Natural killer cell (primary cell): ENCODE results near the gene TLE3. TPM values are rescaled to one million over a fixed set of nuclear protein-coding genes. Genes with fewer than 3 reads are reported as not detected.

Experiments
- ATAC-seq, 3 donors: fragments of 150-1000 bp in 2 of 3; fragments of 200-7000 bp in 1 of 3; cut with Tn5 transposase; 1 replicate in 1 of 3; 2 replicates in 2 of 3; pipeline ENCODE4 v1.10.0; 2021; ENCODE audit warnings: mild to moderate bottlenecking in 2 of 3, moderate library complexity in 2 of 3
- DNase-seq, 2 donors: peaks; one replicate each; pipeline versions ENCODE4 v3.0.0 to v3.0.0-alpha.2; 2013 to 2021; ENCODE audit warnings: mixed read lengths in 1 of 2
- H3K27ac ChIP-seq: one replicate; pipeline ENCODE4 v1.5.1; 2013; ENCODE audit warnings: mild to moderate bottlenecking, low read length
- H3K27me3 ChIP-seq: one replicate; pipeline ENCODE4 v1.6.1; 2013; ENCODE audit warnings: low read length; ENCODE audit not compliant: control insufficient read depth, insufficient read depth
- H3K36me3 ChIP-seq: one replicate; pipeline ENCODE4 v1.6.1; 2013; ENCODE audit warnings: low read length; ENCODE audit not compliant: control insufficient read depth, insufficient read depth
- H3K4me1 ChIP-seq: one replicate; pipeline ENCODE4 v1.6.1; 2013; ENCODE audit warnings: low read length; ENCODE audit not compliant: control insufficient read depth, insufficient read depth
- H3K4me3 ChIP-seq: one replicate; pipeline ENCODE4 v1.5.1; 2013; ENCODE audit warnings: low read length
- H3K9me3 ChIP-seq: one replicate; pipeline ENCODE4 v1.6.1; 2013; ENCODE audit warnings: low read length; ENCODE audit not compliant: control insufficient read depth, insufficient read depth
- H3K27ac Mint-ChIP-seq, 2 donors: one replicate each; pipeline ENCODE4 v1.8.0; 2022; ENCODE audit warnings: mild to moderate bottlenecking in 2 of 2, mixed read lengths in 2 of 2, moderate library complexity in 1 of 2
- H3K27me3 Mint-ChIP-seq, 2 donors: one replicate each; pipeline ENCODE4 v1.8.0; 2022; ENCODE audit warnings: low read depth in 2 of 2, mixed read lengths in 2 of 2
- H3K36me3 Mint-ChIP-seq: one replicate; pipeline ENCODE4 v1.8.0; 2022; ENCODE audit warnings: mixed read lengths
- H3K4me1 Mint-ChIP-seq, 2 donors: one replicate each; pipeline ENCODE4 v1.8.0; 2022; ENCODE audit warnings: mixed read lengths in 2 of 2
- H3K4me3 Mint-ChIP-seq: one replicate; pipeline ENCODE4 v1.8.0; 2022; ENCODE audit warnings: mild to moderate bottlenecking, moderate library complexity, mixed read lengths
- H3K9me3 Mint-ChIP-seq, 2 donors: one replicate each; pipeline ENCODE4 v1.8.0; 2022; ENCODE audit warnings: mixed read lengths in 2 of 2
- WGBS: methylation state at CpG from one replicate; pipeline ENCODE4 v1.1.7; 2013; ENCODE audit warnings: missing lambda C conversion rate; ENCODE audit not compliant: insufficient coverage; 5-methylcytosine and 5-hydroxymethylcytosine counted together
- intact Hi-C: fragments of 100-400 bp; cut with micrococcal nuclease; formaldehyde crosslinking; loops from one replicate; pipeline ENCODE4 v1.14.2; 2022
- total RNA-seq, 4 donors: library from RNA; stranded (reverse); fragments of 120-200 nt in 1 of 4; gene quantifications; one replicate each; pipeline versions ENCODE4 v1.2.3 to v1.2.4, GENCODE V29; 2013 to 2022
- TF ChIP-seq, protein P1 (sequence below): fragments of 200-600 bp; IDR thresholded peaks from one replicate; pipeline ENCODE4 v1.8.0; 2022; ENCODE audit warnings: antibody characterized with exemption

TLE3 gene
- total RNA-seq, 3 donors from 2014 or later (not counting 1 experiment from before 2014, with no cell fraction given) = 32.1 to 94.9 (median 36.7) TPM

- Mint-ChIP-seq H3K4me1 (peaks cover 20 to 23% of the 10 kb centered on the region in 2 donors), H3K4me3 (no peak overlapping the region), H3K27me3 (peaks cover 64 to 95% of the 10 kb centered on the region in 2 donors), H3K27ac (no peak overlapping the region), H3K36me3 (no peaks in the 10 kb centered on the region), H3K9me3 (no peaks in the 10 kb centered on the region)
- Histone ChIP-seq H3K9me3 (no peaks in the 10 kb centered on the region), H3K36me3 (no peaks in the 10 kb centered on the region), H3K4me1 (peaks cover 24% of the 10 kb centered on the region), H3K4me3 (no peak overlapping the region), H3K27me3 (peaks cover 8% of the 10 kb centered on the region), H3K27ac (no peak overlapping the region)
- ATAC-seq (no peak), DNase-seq (no peak)
- TF ChIP-seq, protein P1, sequence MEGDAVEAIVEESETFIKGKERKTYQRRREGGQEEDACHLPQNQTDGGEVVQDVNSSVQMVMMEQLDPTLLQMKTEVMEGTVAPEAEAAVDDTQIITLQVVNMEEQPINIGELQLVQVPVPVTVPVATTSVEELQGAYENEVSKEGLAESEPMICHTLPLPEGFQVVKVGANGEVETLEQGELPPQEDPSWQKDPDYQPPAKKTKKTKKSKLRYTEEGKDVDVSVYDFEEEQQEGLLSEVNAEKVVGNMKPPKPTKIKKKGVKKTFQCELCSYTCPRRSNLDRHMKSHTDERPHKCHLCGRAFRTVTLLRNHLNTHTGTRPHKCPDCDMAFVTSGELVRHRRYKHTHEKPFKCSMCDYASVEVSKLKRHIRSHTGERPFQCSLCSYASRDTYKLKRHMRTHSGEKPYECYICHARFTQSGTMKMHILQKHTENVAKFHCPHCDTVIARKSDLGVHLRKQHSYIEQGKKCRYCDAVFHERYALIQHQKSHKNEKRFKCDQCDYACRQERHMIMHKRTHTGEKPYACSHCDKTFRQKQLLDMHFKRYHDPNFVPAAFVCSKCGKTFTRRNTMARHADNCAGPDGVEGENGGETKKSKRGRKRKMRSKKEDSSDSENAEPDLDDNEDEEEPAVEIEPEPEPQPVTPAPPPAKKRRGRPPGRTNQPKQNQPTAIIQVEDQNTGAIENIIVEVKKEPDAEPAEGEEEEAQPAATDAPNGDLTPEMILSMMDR = no peak
- intact Hi-C loops = loop anchor here (10.0 kb wide), 1 partner anchor 339 kb away; no protein-coding TSS in a partner anchor
These were observed 48.4 kb upstream of the TLE3 start for GRCh38 chr15:70146162-70146561.

- H3K4me1 ChIP-seq = peaks cover 33% of the 10 kb centered on the region
- DNase-seq = no peak
- ATAC-seq = no peak
- 93% methylated on average over 4 of the region's 5 CpGs for WGBS
- intact Hi-C loops = loop anchor here (10.0 kb wide), 1 partner anchor 340 kb away; no protein-coding TSS in a partner anchor
- no peaks in the 10 kb centered on the region for H3K36me3 Mint-ChIP-seq
- H3K4me3 ChIP-seq = no peak overlapping the region
- no peaks in the 10 kb centered on the region for H3K9me3 ChIP-seq
- no peaks in the 10 kb centered on the region for H3K9me3 Mint-ChIP-seq
- H3K4me3 Mint-ChIP-seq = no peak overlapping the region
- H3K27ac ChIP-seq = no peak overlapping the region
- H3K4me1 Mint-ChIP-seq = peaks cover 21 to 28% of the 10 kb centered on the region in 2 donors
- no peaks in the 10 kb centered on the region for H3K36me3 ChIP-seq
- H3K27ac Mint-ChIP-seq = no peak overlapping the region
- TF ChIP-seq, protein P1 = no peak
- peaks cover 68 to 98% of the 10 kb centered on the region in 2 donors for H3K27me3 Mint-ChIP-seq
- H3K27me3 ChIP-seq = peaks cover 8% of the 10 kb centered on the region
These were observed 47.5 kb upstream of the TLE3 start for GRCh38 chr15:70145261-70145660.

- no peaks in the 10 kb centered on the region for H3K36me3 Mint-ChIP-seq
- peak; percentile 48 to 70 (median 54) for ATAC-seq
- H3K27me3 ChIP-seq = peaks cover 8% of the 10 kb centered on the region
- TF ChIP-seq, protein P1 = no peak
- H3K4me1 Mint-ChIP-seq = peaks cover 21 to 31% of the 10 kb centered on the region in 2 donors
- intact Hi-C loops = loop anchor here (5.0 to 10.0 kb wide), 2 partner anchors 45 to 342 kb away; partner anchors contain the start of gene TLE3
- DNase-seq = peak in 1 of 2 donors; percentile 22
- no peak overlapping the region for H3K27ac ChIP-seq
- no peaks in the 10 kb centered on the region for H3K9me3 Mint-ChIP-seq
- no peaks in the 10 kb centered on the region for H3K36me3 ChIP-seq
- peak overlapping the region in 1 of 2 donors; percentile 66 for H3K27ac Mint-ChIP-seq
- no peaks in the 10 kb centered on the region for H3K9me3 ChIP-seq
- peaks cover 64 to 94% of the 10 kb centered on the region in 2 donors for H3K27me3 Mint-ChIP-seq
- H3K4me3 ChIP-seq = no peak overlapping the region
- H3K4me1 ChIP-seq = peaks cover 32% of the 10 kb centered on the region
- WGBS = 33% methylated on average over 24 of the region's 24 CpGs
- no peak overlapping the region for H3K4me3 Mint-ChIP-seq
These were observed 44.8 kb upstream of the TLE3 start for GRCh38 chr15:70142322-70143191.
